Measurements from ENCODE around the gene CLTA. TPM values are rescaled to one million over a fixed set of nuclear protein-coding genes. Genes with fewer than 3 reads are reported as not detected.
"Not testable (repeated sequence)": the region's sequence is repeated elsewhere in the genome, so short reads cannot be mapped to it uniquely, and the experiment has no call there.

Gene CLTA
- total and polyA plus RNA-seq, 2 of the 8 experiments (the other 6 are each of a cell fraction or from before 2014, with no cell fraction given), result 137 to 236 TPM

DNA sequence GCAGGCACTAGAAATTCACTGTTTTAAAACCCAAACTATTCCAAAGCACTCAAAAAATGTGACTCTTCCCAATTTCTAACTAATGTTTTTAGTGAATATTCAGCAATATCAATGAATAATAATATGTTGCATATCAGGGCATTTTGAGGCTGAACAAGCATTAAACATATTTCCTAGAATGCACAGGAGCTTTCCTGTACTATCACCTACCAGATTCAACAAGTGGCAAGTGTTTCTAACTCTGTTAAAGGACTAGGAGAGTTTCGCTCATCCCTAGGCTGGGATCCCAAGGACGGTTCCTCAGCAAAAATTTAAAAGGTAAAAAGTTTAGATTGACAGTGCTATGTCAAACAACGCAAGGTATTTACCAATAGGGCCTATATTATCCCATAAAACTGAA lies 46.5 kb downstream of the CLTA start (continued):
- no peak for TF ChIP-seq BRCA1 (IDR thresholded peaks at IDR 0.05; ENCODE audit: low read depth, low read length)
- no peak for TF ChIP-seq TCF12 (IDR thresholded peaks at IDR 0.05; ENCODE audit: low read depth, low read length)
- TF ChIP-seq TAF1 (IDR thresholded peaks at IDR 0.05; ENCODE audit: low read depth, low read length), result no peak
- TF ChIP-seq JUN (IDR thresholded peaks at IDR 0.05; ENCODE audit: low read depth, low read length), result no peak
- TF ChIP-seq SIN3A (conservative IDR thresholded peaks at IDR 0.05 in 1 of 2, IDR thresholded peaks at IDR 0.05 in 1 of 2; ENCODE audit: low read depth in 1 of 2, low read length in 2 of 2), result no peak
- TF ChIP-seq EP300 (IDR thresholded peaks at IDR 0.05; ENCODE audit: borderline replicate concordance in 1 of 2, low read depth in 2 of 2, low read length in 2 of 2), result no peak

- H3K18ac ChIP-seq (ENCODE audit: extremely low read depth, low read length); POLR2A ChIA-PET (ENCODE audit: partially characterized antibody); H3K9me3 ChIP-seq (ENCODE audit: insufficient read depth in 2 of 2, low read depth in 1 of 2, low read length in 1 of 2); H3K27me3 ChIP-seq (replicated peaks in 1 of 4; ENCODE audit: control insufficient read depth in 3 of 4, extremely low read depth in 1 of 4, insufficient read depth in 3 of 4, low read length in 3 of 4); DNase-seq (ENCODE audit: low read depth in 1 of 2, low spot score in 2 of 2); H2BK5ac ChIP-seq (ENCODE audit: low read depth, low read length); H3K79me2 ChIP-seq (ENCODE audit: control insufficient read depth in 1 of 2, insufficient read depth in 2 of 2, low read length in 2 of 2); H2BK12ac ChIP-seq (ENCODE audit: low read depth, low read length); H3K9ac ChIP-seq (replicated peaks in 1 of 4; ENCODE audit: extremely low read depth in 1 of 4, low read depth in 3 of 4, low read length in 3 of 4); H2BK120ac ChIP-seq (replicated peaks; ENCODE audit: low read depth, low read length); H3K14ac ChIP-seq (ENCODE audit: insufficient read length); H3K4me2 ChIP-seq (ENCODE audit: insufficient read depth in 1 of 2, low read depth in 2 of 2, low read length in 2 of 2); H3K4ac ChIP-seq (replicated peaks; ENCODE audit: insufficient read length, low read depth, low read length); H2AK5ac ChIP-seq (ENCODE audit: low read depth, low read length); H3K79me1 ChIP-seq (ENCODE audit: low read depth, low read length); H3K23ac ChIP-seq (ENCODE audit: insufficient read length); H3K23me2 ChIP-seq (ENCODE audit: low read depth, low read length); H3K56ac ChIP-seq (replicated peaks; ENCODE audit: insufficient read length, low read depth, low read length); H4K20me1 ChIP-seq (replicated peaks in 1 of 2; ENCODE audit: control insufficient read depth in 1 of 2, insufficient read depth in 2 of 2, low read length in 2 of 2); H3K36me3 ChIP-seq (ENCODE audit: control insufficient read depth in 2 of 4, insufficient read depth in 4 of 4, low read length in 3 of 4); H4K91ac ChIP-seq (replicated peaks; ENCODE audit: insufficient read length, low read length); H4K5ac ChIP-seq (ENCODE audit: insufficient read length, low read depth, low read length); H2AFZ ChIP-seq (ENCODE audit: low read length); H3K27ac ChIP-seq (ENCODE audit: low read depth, low read length); H3K4me1 ChIP-seq (replicated peaks in 1 of 4; ENCODE audit: control insufficient read depth in 3 of 4, insufficient read depth in 4 of 4, low read length in 3 of 4); H2BK20ac ChIP-seq (ENCODE audit: low read length); H4K8ac ChIP-seq (ENCODE audit: extremely low read depth, insufficient read depth, low read length); FAIRE-seq; H3K4me3 ChIP-seq (ENCODE audit: extremely low read depth in 1 of 4, insufficient read depth in 2 of 4, low read depth in 3 of 4, low read length in 4 of 4); H2BK15ac ChIP-seq (ENCODE audit: low read length): not testable (repeated sequence)
- CTCF ChIA-PET (ENCODE audit: partially characterized antibody), result interaction anchor here (0.6 to 1.1 kb wide), 2 partner anchors 89 to 322 kb away, joined by 3 to 4 read pairs; no protein-coding TSS in a partner anchor
- 99% methylated on average over 7 of the region's 7 CpGs; no CpG with 5 or more reads in 1 of the 2 experiments for WGBS, 2 experiments (ENCODE audit: extremely low coverage in 1 of 2, insufficient coverage in 1 of 2, insufficient read length in 1 of 2, insufficient replicate concordance in 2 of 2, low coverage in 1 of 2, low lambda C conversion rate in 2 of 2, missing lambda C conversion rate in 1 of 2)
Measured at GRCh38 chr9:36239205-36239604, 48.5 kb downstream of the CLTA start.

Measured in H1 (cell line).